GM19328 (cell line): ENCODE data around the gene TECTB.

ENCODE experiments used
- ATAC-seq: cut with Tn5 transposase; IDR thresholded peaks from one replicate; pipeline ENCODE4 v1.9.1; 2021; ENCODE audit warnings: mild to moderate bottlenecking, moderate library complexity; ENCODE audit not compliant: unreplicated experiment

TECTB gene

GRCh38 chr10:112345743-112346142 is 62.5 kb downstream of the TECTB start:
- ATAC-seq: no peak

GRCh38 chr10:112346774-112347173 is 63.6 kb downstream of the TECTB start:
- no peak for ATAC-seq

- ATAC-seq: no peak
These were observed 64.8 kb downstream of the TECTB start for GRCh38 chr10:112347709-112348671.

GRCh38 chr10:112348759-112349158 is 65.6 kb downstream of the TECTB start:
- no peak for ATAC-seq

- ATAC-seq: no peak
These were observed 66.4 kb downstream of the TECTB start for GRCh38 chr10:112349521-112350085.

- no peak for ATAC-seq
These were observed 67.9 kb downstream of the TECTB start for GRCh38 chr10:112351146-112351545.

GRCh38 chr10:112352044-112352443 is 68.8 kb downstream of the TECTB start:
- no peak for ATAC-seq

- ATAC-seq: no peak
These were observed 69.8 kb downstream of the TECTB start for GRCh38 chr10:112353046-112353445.
